Right kidney (tissue), 1 donor: ENCODE results near the gene FAM53B.
"Not testable (repeated sequence)": the region's sequence is repeated elsewhere in the genome, so short reads cannot be mapped to it uniquely, and the experiment has no call there.

ENCODE experiments used
- DNase-seq: peaks from one replicate; pipeline ENCODE4 v3.0.0-alpha.2; 2016

The FAM53B gene

DNA sequence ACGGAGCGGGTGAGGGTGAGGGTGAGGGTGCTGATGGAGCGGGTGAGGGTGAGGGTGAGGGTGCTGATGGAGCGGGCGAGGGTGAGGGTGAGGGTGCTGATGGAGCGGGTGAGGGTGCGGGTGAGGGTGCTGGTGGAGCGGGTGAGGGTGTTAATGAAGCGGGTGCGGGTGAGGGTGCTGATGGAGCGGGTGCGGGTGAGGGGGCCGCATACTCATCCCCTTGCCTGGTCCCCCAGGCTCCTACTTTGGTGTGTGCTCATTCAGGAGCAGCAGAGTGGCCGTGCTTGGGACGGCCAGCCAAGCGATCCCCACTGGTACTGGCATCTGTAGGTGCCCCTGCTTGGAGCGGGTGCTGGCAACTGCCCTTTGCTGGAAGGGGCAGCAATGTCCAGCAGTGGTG is 133.3 kb downstream of the FAM53B start:
- not testable (repeated sequence) for DNase-seq

DNA sequence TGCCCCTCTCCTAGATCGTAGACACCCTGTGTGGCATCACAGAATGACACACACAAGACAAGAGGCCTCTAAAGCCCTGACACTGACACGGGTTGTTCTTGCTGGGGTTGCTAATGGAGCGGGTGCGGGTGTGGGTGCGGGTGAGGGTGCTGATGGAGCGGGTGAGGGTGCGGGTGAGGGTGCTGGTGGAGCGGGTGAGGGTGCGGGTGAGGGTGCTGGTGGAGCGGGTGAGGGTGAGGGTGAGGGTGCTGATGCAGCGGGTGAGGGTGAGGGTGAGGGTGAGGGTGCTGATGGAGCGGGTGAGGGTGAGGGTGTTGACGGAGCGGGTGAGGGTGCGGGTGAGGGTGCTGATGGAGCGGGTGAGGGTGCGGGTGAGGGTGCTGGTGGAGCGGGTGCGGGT is 134.0 kb downstream of the FAM53B start:
- not testable (repeated sequence) for DNase-seq

DNA sequence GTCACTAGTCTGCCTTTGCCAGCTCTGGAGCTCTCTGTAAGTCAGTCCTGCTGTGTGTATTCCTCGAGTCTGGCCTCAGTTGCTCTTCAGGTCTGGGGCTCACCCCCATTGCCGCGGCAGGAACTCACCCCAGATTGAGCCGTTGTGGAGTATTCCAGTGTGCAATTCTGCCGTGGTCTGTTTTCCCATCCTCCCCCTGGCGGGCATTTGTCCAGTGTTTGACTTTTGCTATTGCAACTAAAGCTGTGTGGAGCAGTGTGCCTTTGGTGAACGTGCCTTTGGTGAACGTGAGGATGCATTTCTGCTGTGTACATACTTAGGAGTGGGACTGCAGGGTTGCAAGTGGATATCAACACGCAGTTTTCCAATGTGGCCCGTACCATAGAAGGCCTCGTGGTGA is 134.5 kb downstream of the FAM53B start:
- no peak for DNase-seq

DNA sequence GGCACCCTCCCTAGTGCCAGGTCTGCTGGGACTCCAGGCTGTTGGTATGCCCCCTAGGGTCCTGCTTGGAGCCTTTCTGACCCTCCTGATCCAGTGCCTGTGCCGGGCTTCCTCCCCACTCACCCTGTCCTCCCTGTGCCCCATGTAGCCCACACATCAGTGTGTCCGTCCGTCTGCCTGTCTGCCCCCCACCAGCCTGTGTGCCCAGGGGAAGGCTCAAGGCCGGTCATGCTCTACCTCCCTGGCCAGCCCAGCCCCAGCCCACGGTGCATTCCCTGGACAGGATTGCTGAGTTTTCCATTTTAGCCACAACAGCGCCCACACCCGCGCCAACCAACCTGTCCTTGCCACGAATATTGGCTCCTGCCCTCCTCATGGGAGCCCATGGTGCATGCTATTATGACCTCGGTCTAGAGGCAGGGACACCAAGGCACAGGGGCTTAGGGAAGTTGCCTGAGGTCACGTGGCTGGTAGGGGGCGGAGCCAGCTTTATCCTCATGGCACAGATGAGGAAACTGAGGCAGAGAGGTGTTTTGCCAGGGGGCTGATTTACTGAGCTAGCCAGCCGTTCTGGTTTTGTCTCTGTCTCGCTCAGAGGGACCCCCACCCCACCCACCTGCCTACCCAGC is 136.0 kb downstream of the FAM53B start:
- no peak for DNase-seq

DNA sequence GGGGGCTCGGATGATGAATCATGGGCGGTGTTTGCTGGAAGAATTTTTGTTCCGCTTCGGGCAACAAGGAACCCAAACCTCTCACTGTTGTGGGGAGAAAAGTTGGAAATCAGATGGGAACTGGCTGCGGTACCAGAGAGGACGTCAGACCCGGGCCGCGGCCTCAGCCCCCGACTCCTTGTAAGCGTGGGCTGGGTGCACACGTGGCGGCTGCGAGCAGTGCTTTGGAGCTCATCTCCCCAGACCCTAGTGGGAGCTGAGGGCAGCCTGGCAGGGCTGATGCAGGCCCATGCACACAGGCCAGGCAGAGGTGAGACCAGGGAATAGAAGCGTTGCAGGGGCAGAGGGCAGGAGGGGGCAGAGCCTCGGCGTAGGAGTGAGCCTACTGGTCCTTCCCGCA is 136.5 kb downstream of the FAM53B start:
- DNase-seq, result no peak

DNA sequence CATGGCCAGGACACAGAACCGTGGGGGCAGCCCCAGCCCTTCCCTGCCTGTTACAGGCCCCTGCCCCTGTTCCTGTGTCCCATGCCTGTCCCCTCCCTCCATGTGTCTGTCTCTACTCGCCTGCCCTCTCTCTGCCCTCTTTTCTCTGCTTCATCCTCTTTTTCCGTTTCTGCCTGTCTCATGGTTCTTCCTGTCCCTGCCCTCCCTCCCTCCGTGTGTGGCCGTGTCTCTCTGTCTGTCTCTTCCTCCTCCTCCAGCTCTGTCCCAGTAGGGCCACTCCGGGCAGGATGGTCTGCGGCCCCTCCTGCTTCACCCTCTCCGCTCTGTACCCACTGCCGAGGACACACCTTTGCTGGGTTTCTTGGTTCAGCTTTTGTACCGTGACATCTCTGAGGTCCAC is 137.4 kb downstream of the FAM53B start:
- no peak for DNase-seq

DNA sequence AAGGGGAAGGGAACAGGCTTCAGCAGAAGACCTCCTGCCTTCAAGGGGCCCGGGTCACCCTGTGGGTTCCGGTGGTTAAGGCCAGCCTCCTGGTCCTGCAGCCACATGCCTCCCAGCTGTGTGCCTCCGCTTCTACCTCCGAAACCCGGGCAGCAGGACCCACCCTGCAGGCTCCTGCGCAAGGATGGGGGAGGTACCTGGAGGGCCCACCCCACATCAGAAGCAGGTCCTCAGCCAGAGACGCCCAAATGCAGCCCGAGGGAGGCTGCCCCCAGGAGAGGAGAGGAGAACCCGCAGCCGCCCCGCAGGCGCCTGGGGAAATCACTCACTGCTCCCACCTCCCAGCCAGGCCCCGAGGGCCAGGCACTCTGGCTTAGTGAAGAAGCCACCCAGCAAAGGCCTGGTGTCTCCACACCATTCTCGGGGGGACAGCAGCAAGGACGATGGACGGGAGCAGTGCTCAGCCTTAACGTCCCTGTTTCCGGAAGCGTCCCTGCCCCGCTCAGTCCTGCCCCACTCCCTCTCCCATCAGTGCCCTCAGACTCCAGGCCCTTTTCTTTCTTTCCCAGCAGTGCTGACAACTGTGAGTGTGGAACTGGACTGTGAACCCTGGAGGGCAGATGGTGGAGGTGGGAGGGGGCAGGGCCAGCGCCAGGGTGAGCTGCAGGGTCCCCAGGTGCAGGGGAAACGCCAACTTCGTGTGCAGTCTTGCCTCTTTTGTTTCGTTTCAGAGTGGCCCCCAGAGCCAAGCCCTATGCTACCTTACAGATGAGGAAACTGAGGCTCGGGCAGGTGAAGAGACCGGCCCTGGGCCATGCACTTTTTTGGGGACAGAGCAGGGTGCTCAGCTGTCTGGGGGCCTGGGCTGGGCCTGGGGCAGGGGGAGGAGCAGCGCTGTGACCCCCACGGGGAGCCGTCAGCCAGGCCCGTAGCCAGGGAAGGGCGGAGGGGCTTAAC is 138.0 kb downstream of the FAM53B start:
- no peak for DNase-seq

DNA sequence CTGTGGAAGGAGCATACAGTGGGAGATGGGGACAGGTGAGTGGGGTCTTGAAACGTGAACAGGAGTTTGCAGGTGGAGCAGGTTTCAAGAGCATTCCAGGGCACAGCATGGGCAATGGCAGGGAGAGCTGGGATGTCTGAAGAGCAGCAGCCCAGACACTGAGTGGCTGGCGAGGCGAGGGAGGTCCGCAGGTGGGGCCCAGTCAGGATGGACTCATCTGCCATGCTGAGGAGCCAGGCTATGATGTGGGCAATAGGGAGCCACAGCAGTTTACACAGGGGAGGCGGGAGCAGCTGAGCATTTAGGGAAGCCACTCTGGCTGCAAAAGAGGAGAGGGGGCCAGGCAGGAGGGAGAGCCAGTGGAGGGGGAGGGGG is 138.7 kb downstream of the FAM53B start:
- DNase-seq, result no peak

DNA sequence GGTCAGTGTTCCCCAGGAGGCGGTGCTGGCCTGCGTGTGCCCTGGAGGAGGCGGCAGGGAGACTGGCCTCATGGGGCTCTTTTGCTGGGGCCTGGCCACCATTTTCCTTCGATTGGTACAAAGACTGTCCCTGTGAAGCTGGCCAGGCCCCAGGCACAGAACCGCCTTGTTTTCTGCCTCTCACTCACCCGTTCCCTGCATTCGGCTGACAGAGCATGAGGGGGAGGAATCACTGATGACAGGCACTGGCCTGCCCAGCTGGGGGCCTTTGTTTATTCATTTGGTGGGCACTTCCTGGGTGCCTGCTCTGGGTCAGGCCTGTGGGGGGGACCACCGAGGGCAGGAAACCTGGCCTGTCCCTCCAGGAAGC is 139.2 kb downstream of the FAM53B start:
- DNase-seq, result no peak

DNA sequence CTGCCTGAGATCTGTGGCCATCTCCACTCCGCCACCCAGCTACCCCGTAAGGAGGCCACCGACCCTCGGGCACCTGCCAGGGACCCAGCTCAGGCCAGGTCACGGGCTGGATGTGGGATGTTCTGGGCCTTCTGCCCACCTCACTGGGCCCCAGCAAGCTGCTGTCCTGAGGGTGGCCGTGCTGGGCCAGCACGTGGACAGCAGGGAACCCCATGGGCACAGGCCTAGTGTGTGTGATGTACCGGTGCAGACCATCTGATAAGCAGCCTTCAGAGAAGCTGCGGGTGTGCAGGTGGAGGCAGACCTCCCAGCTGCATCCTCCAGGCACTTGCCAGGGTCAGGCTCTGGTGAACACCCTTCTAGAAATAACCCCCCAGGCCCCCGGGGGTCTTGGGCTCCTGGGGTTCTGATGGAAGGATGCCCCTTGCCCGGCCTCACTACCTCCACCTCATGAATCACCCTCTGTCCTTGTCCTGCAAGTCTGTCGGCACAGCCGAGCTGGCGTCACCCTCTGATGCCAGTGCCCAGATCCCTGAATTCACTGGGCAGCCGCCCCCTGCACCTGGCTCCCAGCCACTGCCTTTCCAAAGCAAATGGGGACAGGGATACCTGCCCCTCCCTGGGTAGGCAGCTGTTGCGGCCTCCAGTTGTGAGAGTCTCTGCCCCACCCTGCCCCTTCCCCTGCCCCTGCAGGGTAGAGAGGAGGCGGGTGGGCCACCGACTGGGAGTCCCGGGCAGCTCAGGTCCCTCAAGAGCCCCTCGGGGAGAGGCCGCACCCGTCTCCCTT is 139.8 kb downstream of the FAM53B start:
- DNase-seq, result no peak

DNA sequence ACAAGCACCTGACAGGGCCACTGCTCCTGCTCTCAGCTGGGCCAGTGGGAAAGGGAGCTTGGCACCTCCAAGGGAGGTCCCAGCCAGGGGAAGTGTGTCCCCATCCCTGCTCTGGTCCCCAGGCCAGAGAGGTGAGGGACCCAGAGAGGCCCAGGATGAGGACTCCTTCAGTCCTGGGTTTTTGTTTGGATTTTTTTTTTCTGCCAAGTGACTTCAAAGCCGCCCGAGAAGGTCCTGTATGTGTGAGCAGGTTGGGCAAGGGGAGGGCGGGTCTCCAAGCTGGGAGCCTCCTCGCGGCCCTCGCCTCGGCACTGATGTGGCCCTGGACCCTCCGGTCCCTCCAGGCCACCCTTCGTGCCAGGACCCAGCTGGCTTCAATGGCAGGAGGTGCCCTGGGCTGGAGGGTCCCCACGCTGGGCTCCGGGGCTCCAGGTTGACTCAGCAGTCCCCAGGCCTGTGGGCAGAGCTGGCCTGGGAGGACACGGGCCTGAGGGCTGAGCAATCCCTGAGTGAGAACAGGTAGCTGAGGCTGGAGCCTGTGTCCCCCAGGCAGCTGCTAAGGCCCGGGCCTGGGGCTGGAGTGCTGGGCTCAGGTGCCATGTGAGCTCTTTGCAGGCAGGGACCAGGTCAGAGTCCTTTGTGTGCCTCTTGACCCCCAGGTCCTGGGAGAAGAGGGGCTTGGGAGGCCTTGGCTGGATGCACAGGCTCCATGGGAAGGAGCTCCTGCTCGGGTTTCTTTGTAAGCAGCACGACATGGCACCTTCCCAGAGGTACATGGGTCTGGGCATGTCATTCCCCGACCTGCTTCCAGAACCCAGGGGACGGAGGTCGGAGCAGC is 140.6 kb downstream of the FAM53B start:
- DNase-seq, result no peak

DNA sequence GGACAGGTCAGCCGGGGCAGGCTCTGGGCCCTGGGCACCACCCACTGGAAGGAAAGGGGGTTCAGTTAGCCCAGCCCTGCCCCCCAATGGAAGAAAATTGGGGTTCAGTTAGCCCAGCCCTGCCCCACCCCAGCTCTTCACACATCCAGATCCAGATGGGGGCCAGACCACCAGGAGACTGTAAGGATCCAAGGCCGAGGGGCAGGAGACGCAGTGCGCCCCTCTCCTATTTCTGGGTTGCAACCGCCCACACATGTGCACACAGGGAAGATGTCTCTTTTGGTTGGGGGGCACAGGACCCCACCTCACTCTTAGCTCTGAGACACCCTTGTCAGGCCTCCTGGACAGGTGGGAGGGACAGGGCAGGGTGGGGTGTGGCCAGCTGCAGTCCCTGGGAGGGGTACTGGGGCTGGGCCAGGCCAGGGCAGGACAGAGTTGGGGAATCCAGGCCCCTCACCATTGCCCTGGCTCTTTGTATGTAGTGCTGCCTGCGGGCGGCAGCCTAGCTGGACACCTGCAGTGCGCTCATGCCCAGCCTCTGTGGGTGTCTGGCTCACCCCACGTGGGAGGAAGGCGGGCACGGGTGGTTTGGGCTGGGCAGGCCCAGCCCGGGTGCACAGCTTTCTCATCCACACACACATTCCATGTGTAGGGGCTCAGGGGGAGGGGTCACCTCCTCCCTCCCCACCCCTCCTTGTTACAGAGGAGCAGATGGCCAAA is 141.4 kb downstream of the FAM53B start:
- no peak for DNase-seq

DNA sequence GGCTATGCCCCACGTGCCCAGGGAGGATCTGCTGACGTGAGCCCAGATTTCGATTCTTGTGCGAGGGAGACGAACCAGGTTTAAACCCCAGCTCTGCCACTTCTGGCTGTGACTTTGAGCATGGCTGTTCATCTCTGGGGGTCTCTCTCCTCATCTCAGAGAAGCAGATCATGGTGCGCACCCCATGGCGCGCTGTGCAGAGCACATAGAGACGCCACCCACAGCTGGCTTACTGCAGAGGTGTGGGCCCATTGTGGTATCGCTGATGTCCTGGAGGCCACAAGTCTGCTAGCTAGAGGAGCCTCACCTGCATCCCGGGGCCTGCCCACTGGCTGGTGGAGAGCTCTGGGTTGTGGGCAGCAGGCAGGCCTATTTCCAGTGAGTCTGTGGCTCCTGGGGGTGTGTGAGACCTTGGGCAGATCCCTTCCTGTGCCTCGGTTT is 142.0 kb downstream of the FAM53B start:
- DNase-seq, result no peak

DNA sequence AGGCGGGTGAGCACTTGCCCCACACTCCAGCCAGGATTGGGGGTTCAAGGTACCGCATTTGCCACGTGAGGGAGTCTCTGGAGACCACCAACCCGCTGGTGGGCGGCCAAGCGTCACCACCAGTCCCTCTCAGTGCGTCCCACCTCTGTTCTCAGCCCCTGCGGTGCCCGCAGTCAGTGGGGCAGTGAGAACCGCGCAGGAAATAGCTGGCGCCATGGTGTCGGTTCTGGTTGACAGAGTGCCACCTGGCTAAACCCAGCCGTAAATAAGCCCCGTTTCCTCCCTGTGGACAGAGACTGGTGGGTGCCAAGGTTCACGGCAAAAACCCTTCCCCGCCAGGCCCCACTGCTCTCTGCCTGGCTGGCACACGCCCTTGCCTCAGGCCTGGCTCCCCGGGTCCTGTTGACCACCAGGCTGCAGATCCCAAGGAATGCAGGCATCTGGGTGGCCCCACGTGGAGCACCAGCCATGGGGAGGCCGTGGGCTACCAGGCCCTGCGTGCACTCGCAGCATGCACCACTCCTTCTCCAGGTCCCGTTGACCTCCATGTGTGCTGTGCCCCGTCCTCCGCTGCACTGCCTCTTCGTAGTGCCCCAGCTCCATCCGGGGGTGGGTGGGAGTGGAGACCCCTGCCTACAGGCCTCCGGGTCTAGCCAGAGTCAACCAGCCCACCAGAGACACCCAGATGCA is 142.6 kb downstream of the FAM53B start:
- DNase-seq, result no peak

DNA sequence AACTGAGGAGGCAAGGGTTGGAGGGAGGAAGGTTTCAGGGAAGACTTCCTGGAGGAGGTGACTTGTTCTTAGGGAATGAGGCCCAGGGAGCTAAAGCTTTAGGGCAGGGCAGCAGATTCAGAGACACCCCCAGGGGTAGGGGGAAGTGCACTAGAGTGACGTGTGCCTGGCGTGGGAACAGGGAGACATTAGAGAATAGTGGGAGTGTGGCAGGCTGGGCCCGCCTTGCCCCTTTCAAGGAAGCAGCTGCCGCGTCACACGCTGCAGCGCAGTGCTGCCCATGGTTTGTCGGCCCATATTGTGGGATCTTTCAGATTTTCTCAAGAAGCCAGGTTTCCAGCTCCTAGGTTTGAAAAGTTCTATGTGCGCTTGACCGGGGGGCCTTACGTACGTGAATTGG is 143.2 kb downstream of the FAM53B start:
- DNase-seq, result no peak

DNA sequence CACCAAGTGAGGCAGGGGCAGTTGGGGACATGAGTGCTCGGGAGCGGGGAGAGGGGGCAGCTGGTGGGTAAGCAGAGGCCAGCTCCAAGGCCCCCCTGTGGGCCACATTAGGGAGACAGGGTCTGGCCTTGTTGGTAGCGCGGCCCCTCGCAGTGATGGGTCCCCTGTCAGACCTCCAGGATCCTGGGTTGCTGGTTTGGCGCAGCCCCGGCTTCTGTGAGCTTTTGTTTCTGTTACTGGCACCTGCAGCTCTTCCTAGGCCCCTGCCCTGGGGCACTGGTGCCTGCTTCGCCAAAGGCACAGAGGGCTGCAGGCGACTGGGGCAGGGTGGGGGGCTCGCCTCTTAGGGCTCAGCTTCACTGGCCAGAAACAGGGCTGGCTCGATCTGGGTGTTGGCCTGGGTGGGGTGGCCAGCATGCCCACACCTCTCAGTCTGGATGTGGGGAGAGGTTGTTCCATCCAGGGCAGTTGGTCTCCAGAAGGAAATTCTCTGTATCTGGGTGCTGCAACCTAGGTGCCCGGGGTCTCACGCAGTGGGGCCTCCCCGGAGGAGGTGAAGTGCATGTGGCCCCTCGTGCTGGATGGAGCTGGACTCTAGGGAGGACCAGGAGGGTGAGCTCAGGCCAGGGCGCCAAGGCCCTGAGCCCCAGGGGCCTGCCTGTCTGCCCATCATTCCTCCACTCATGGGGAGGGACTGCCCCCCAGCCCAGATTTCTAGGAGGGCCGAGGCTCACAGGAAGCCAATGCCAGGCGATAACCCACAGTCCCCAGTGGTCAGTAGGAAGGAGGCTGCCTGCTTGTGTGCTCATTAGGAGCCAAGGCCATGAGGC is 143.9 kb downstream of the FAM53B start:
- DNase-seq, result no peak

DNA sequence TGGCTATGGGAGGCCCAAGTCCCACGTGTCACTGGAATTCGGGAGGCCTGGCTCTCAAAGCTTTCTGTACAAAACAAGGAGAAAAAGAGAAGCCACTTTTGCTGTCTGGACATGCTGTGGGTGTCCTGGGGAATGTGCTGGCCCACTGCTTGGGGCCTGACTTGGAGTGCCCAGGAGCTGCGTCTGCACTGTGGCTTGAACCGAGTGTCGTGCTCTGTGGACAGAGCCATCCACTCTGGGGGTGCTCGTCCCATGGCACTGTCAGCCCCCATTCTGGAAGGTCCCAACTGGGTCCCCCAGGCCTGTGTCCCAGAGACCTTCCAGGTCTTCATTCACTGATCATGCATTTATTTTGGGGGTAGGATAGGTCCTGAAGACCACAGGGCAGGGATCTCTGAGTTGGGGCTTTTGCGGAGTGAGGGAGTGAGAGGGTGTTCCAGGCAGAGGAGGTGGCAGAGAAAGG is 144.6 kb downstream of the FAM53B start:
- DNase-seq, result no peak

DNA sequence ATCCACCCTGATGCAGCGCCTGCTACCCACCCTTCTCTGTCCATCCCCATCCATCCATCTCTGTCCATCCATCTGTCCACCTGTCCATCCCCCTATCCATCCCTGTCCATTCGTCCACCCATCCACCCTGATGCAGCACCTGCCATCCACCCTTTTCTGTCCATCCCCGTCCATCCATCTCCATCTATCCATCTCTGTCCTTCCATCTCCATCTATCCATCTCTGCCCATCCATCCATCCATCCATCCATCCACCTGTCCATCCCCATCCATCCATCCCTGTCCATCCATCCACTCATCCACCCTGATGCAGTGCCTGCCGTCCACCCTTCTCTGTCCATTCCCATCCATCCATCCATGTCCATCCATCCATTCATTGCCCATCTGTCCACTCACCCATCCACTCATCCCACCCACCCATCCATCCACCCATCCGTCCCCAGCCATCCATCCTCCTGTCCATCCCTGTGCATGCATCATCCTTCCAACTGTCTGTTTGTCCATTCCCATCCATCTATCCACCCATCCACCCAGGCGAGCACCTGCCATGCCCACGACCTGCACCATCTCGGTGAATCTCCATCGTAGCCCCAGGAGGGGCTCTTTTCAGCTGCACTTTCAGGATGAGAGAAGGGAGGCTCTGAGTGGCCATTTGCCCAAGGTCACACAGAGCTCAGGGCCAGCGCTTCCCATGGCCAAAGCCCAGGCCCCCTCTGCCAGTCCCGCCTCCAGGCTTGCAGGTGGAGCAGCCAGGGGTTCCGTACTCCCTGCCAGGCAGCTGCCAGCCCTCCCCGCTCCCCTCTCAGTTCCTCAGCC is 145.2 kb downstream of the FAM53B start:
- DNase-seq, result no peak

DNA sequence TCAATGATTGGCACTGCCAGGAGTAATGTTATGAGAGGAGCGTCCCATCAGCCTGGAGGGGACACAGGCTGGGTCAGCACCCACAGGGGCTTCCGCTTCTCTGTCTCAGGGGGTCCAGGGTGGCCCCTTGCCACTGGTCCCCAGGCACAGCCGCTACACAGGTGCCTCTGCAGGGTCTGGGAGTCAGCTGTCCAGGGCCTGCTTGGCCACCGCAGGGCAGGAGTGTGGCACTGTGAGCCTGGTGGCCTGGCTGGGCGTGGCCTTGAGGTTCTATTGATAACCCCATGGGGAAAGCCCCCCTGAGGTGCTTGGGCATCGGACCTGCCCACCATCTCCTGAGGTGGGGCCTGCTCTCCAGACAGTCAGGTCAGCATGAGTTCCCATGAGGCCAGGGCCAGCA is 146.0 kb downstream of the FAM53B start:
- DNase-seq, result no peak
